ENCODE measurements around the gene WNT9B. TPM values are rescaled to one million over a fixed set of nuclear protein-coding genes. Genes with fewer than 3 reads are reported as not detected.

Gene WNT9B
- total RNA-seq, 1 experiment from 2014 or later = not detected

DNA sequence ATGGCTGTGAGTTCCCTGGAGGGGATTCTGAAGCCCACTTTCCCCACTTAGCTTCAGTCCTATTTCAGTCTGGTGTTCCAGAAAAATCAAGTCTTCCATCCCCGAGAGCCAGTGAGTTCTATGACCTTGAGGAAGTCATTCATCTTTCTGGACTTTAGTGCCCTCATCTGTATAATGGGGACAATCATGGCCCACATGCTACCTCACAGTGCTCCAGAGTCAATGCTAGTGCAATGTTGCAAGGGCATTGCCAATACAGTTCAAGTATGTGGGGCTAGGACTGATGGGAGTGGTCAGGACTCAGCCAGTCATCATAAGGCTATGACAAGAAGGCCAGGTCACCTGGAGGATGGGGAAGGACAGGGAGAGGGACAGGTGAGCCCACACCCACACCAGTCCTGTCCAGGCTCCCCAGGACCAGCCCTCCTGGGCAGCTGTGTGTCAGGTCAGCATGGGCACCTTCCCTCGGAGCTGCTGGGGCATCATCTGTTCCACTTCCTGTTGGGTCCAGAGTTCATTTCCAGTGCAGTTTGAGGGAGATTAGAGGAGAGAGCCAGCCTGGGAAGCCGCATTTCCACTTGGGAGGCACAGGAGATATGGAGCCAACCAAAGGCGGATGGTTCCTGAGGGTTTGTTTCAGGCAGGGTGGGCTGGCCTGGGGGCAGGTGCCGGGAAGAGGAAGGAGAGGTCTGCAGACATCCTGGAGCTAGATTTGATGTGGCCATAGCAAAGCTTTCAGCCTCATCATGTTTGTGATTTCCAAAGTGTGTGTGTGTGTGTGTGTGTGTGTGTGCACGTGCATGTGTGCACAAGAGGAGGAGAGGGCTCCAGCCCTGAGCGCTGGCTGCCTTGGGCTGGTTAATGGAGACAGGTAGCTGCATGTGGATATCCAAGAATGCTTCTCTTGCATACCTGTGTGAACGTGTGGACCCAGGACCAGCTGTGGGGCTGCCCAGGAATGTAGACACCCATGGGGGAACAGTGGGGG, 3.9 kb upstream of the WNT9B start:
- in situ Hi-C loops (cut with HindIII; ENCODE audit: low pct_unique_long_range_greater_than_20kb, low sequenced_read_pairs) = no loop called here
- ChIA-PET POLR2A (interaction anchor here (0.6 kb wide), 1 partner anchor 63 kb away, joined by 4 read pairs; no protein-coding TSS in a partner anchor), CTCF (no interaction called here)
- Histone ChIP-seq H3K4me1 (ENCODE audit: control insufficient read depth, insufficient read depth, low read length) (no peaks in the 10 kb centered on the region), H3K9me3 (ENCODE audit: control insufficient read depth, insufficient read depth, low read depth, low read length) (no peaks in the 10 kb centered on the region), H3K36me3 (ENCODE audit: control insufficient read depth, insufficient read depth, low read length) (no peaks in the 10 kb centered on the region), H3K27me3 (ENCODE audit: control insufficient read depth, insufficient read depth, low read length) (peaks cover 2% of the 10 kb centered on the region), H3K4me3 (ENCODE audit: low read depth in 2 of 2, low read length in 2 of 2) (no peak overlapping the region), H3K27ac (ENCODE audit: low read length) (no peak overlapping the region)
- TF ChIP-seq, protein P1, sequence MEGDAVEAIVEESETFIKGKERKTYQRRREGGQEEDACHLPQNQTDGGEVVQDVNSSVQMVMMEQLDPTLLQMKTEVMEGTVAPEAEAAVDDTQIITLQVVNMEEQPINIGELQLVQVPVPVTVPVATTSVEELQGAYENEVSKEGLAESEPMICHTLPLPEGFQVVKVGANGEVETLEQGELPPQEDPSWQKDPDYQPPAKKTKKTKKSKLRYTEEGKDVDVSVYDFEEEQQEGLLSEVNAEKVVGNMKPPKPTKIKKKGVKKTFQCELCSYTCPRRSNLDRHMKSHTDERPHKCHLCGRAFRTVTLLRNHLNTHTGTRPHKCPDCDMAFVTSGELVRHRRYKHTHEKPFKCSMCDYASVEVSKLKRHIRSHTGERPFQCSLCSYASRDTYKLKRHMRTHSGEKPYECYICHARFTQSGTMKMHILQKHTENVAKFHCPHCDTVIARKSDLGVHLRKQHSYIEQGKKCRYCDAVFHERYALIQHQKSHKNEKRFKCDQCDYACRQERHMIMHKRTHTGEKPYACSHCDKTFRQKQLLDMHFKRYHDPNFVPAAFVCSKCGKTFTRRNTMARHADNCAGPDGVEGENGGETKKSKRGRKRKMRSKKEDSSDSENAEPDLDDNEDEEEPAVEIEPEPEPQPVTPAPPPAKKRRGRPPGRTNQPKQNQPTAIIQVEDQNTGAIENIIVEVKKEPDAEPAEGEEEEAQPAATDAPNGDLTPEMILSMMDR (IDR thresholded peaks at IDR 0.05) = no peak
- TF ChIP-seq SIN3A (IDR thresholded peaks at IDR 0.05; ENCODE audit: borderline replicate concordance, insufficient read depth, low read depth, low read length) (no peak), POLR2AphosphoS5 (IDR thresholded peaks at IDR 0.05; ENCODE audit: low read depth, low read length) (no peak), TCF7L2 (IDR thresholded peaks at IDR 0.05; ENCODE audit: low read depth, low read length) (no peak)
- TF ChIP-seq, protein P2, sequence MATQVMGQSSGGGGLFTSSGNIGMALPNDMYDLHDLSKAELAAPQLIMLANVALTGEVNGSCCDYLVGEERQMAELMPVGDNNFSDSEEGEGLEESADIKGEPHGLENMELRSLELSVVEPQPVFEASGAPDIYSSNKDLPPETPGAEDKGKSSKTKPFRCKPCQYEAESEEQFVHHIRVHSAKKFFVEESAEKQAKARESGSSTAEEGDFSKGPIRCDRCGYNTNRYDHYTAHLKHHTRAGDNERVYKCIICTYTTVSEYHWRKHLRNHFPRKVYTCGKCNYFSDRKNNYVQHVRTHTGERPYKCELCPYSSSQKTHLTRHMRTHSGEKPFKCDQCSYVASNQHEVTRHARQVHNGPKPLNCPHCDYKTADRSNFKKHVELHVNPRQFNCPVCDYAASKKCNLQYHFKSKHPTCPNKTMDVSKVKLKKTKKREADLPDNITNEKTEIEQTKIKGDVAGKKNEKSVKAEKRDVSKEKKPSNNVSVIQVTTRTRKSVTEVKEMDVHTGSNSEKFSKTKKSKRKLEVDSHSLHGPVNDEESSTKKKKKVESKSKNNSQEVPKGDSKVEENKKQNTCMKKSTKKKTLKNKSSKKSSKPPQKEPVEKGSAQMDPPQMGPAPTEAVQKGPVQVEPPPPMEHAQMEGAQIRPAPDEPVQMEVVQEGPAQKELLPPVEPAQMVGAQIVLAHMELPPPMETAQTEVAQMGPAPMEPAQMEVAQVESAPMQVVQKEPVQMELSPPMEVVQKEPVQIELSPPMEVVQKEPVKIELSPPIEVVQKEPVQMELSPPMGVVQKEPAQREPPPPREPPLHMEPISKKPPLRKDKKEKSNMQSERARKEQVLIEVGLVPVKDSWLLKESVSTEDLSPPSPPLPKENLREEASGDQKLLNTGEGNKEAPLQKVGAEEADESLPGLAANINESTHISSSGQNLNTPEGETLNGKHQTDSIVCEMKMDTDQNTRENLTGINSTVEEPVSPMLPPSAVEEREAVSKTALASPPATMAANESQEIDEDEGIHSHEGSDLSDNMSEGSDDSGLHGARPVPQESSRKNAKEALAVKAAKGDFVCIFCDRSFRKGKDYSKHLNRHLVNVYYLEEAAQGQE (IDR thresholded peaks at IDR 0.05; ENCODE audit: insufficient read depth in 1 of 2, low read depth in 2 of 2, low read length in 1 of 2) = no peak
- intact Hi-C loops (cut with micrococcal nuclease; ENCODE audit: unreplicated experiment) = loop anchor here (10.0 kb wide), 1 partner anchor 77 kb away; the partner anchor contains the start of gene GOSR2
- ATAC-seq = no peak
- BruUV-seq (replicated peaks) = no TSS peak
- DNase-seq (ENCODE audit: low read depth, low spot score) = no peak

DNA sequence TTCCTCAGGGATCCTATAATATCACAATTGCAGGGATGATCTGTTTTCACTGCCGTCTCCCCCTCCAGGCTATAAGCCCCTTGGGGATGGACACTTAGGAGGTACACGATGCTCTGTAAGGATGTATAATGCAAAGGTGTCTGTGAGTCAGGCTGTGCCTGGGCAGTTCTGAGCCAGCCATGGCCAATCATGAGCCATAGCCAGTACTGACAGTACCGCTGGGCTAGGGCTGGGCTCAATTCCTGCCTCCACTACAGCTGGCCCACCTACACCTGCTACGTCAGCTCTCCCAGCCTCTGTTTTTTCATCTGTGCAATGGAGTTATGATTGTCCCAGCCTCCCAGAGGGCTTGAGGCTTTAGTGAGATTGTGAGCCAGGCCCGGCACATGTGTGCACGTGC, 2.8 kb upstream of the WNT9B start:
- no peaks in the 10 kb centered on the region for H3K9me3 ChIP-seq (ENCODE audit: control insufficient read depth, insufficient read depth, low read depth, low read length)
- intact Hi-C loops (cut with micrococcal nuclease; ENCODE audit: unreplicated experiment) = loop anchor here (10.0 kb wide), 1 partner anchor 76 kb away; the partner anchor contains the start of gene GOSR2
- ChIA-PET POLR2A (no interaction called here), CTCF (no interaction called here)
- in situ Hi-C loops (cut with HindIII; ENCODE audit: low pct_unique_long_range_greater_than_20kb, low sequenced_read_pairs) = no loop called here
- no peak overlapping the region for H3K4me3 ChIP-seq (ENCODE audit: low read depth in 2 of 2, low read length in 2 of 2)
- DNase-seq (ENCODE audit: low read depth, low spot score) (no peak), ATAC-seq (no peak)
- no peak overlapping the region for H3K27ac ChIP-seq (ENCODE audit: low read length)
- no peak for TF ChIP-seq TCF7L2 (IDR thresholded peaks at IDR 0.05; ENCODE audit: low read depth, low read length)
- TF ChIP-seq, protein P1 (IDR thresholded peaks at IDR 0.05) = no peak
- TF ChIP-seq POLR2AphosphoS5 (IDR thresholded peaks at IDR 0.05; ENCODE audit: low read depth, low read length) = no peak
- TF ChIP-seq SIN3A (IDR thresholded peaks at IDR 0.05; ENCODE audit: borderline replicate concordance, insufficient read depth, low read depth, low read length) = no peak
- TF ChIP-seq, protein P2 (IDR thresholded peaks at IDR 0.05; ENCODE audit: insufficient read depth in 1 of 2, low read depth in 2 of 2, low read length in 1 of 2) = no peak
- H3K36me3 ChIP-seq (ENCODE audit: control insufficient read depth, insufficient read depth, low read length) = no peaks in the 10 kb centered on the region
- no TSS peak for BruUV-seq (replicated peaks)
- H3K27me3 ChIP-seq (ENCODE audit: control insufficient read depth, insufficient read depth, low read length) = peaks cover 2% of the 10 kb centered on the region
- H3K4me1 ChIP-seq (ENCODE audit: control insufficient read depth, insufficient read depth, low read length) = no peaks in the 10 kb centered on the region

All from Panc1 (cell line).